LNCaP clone FGC (cell line): Measurements from ENCODE around the gene ZC3HAV1L.

ENCODE experiments used
- DNase-seq: peaks from one replicate; pipeline ENCODE4 v3.0.0-alpha.2; 2011; ENCODE audit warnings: low read depth
- H3K4me3 ChIP-seq: 2 replicates; pipeline ENCODE4 v1.5.1; 2011; ENCODE audit warnings: mild to moderate bottlenecking, low read depth, low read length, control low read depth
- TF ChIP-seq, protein P1 (sequence below): IDR thresholded peaks from 2 replicates; pipeline ENCODE4 v1.5.1; 2012; ENCODE audit warnings: mild to moderate bottlenecking; ENCODE audit not compliant: control insufficient read depth, insufficient read depth; ENCODE audit errors: extremely low read depth

Gene ZC3HAV1L

DNA sequence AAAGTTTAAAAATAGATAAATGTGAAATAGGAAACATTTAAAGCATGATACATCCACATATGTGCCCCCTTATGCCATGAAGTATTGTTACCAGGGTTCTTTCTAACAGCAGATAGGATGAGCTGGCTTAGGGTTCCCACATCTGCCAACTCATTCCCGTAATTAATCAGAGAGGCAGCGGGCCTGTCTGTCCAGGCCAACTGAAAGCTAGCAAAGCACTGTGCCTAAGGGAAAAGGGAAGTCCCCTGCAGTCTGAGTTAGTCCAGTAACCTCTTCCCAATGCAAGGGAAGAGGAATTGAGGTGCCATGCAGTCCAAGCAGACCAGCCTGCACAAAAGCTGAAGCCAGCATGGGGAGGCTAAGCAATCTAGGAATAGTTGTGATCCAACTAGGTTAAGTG lies 18.3 kb upstream of the ZC3HAV1L start:
- DNase-seq: no peak
- TF ChIP-seq, protein P1, sequence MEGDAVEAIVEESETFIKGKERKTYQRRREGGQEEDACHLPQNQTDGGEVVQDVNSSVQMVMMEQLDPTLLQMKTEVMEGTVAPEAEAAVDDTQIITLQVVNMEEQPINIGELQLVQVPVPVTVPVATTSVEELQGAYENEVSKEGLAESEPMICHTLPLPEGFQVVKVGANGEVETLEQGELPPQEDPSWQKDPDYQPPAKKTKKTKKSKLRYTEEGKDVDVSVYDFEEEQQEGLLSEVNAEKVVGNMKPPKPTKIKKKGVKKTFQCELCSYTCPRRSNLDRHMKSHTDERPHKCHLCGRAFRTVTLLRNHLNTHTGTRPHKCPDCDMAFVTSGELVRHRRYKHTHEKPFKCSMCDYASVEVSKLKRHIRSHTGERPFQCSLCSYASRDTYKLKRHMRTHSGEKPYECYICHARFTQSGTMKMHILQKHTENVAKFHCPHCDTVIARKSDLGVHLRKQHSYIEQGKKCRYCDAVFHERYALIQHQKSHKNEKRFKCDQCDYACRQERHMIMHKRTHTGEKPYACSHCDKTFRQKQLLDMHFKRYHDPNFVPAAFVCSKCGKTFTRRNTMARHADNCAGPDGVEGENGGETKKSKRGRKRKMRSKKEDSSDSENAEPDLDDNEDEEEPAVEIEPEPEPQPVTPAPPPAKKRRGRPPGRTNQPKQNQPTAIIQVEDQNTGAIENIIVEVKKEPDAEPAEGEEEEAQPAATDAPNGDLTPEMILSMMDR: no peak
- no peak overlapping the region for H3K4me3 ChIP-seq

DNA sequence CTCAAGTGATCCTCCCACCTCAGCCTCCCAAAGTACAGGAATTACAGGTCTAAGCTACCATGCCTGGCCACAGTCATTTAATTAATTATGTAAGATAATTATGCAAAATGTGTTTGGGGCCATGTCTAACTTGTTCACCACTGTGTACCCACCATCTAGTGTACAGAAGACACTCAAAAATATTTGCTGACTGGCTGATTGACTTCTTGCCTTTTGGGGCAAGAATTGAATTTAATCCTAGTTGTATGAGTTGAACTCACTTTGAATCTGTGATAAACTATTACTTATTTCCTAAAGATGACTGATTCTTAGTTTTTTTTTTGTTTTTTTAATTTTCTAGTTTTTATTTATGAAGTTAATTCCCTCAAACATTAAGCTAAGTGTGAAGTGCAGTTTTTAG lies 15.8 kb upstream of the ZC3HAV1L start:
- no peak for DNase-seq
- TF ChIP-seq, protein P1: no peak
- H3K4me3 ChIP-seq: no peak overlapping the region

DNA sequence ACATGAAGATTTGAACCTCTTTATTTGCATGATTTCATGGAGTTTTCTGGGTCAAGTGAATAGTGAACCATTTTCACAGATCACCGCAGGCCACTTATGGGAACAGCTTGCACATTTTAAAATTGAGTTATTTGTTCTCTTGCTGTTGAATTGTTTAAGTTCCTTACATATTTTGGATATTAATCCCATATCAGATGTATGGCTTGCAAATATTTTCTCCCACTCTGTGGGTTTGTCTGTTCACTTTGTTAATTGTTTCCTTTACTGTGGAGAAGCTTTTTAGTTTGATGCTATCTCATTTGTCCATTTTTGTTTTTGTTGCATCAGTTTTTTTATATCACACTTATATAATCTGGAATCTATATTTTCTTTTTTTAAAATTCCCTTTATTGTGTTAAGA lies 14.1 kb upstream of the ZC3HAV1L start:
- no peak for DNase-seq
- no peak overlapping the region for H3K4me3 ChIP-seq
- TF ChIP-seq, protein P1: no peak

DNA sequence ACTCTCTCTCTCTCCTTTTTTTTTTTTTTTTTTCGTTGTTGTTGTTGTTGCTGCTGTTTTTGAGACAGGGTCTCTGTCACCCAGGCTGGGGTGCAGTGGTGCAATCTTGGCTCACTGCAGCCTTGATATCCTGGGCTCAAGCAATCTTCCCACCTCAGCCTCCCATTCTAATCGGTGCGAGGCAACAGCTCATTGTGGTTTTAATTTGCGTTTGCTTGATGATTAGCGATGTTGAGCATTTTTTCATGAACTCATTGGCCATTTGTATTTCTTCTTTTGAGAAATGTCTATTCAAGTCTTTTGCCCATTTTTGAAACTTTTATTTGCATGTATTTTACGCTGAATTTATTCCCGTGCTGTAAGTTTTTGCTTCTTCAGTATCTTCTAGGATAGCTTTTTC lies 13.3 kb upstream of the ZC3HAV1L start:
- DNase-seq: no peak
- H3K4me3 ChIP-seq: no peak overlapping the region
- TF ChIP-seq, protein P1: no peak

DNA sequence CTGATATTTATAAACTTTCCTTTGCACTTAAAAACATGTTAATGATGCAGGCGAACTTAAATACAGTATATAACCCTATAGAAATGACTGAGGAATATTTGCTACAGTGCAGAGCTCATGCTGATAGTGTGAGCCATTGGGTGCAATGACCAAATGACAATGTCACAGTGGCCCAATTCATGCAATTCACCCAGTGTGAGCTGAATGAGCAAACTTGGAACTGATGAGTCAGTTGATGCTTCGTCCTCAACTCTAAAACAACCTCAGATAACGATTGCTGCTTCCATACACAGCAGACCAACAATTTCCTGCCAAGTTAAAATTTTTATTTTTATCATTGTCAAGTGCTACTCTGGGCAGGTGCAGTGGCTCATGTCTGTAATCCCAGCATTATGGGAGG lies 12.1 kb upstream of the ZC3HAV1L start:
- DNase-seq: no peak
- no peak overlapping the region for H3K4me3 ChIP-seq
- TF ChIP-seq, protein P1: no peak

DNA sequence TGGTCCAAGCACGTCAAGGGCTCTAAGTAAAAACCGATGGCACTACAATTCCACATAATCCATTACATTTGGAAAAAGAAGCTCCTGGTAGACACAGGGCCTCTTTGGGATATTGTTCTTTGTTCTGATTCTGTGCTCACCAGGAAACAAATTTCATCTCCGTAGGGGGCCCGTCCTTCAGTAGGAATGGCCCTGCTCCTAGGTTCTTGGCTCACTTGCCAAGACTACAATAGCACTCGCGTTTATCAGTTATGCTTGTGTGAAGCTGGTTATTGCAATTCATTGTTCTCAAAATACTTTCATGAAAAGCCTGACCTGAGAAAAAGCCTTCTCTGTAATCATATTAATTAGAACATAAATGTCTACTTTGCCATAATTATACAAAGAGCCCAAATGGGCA lies 10.3 kb upstream of the ZC3HAV1L start:
- no peak for DNase-seq
- H3K4me3 ChIP-seq: no peak overlapping the region
- TF ChIP-seq, protein P1: no peak

DNA sequence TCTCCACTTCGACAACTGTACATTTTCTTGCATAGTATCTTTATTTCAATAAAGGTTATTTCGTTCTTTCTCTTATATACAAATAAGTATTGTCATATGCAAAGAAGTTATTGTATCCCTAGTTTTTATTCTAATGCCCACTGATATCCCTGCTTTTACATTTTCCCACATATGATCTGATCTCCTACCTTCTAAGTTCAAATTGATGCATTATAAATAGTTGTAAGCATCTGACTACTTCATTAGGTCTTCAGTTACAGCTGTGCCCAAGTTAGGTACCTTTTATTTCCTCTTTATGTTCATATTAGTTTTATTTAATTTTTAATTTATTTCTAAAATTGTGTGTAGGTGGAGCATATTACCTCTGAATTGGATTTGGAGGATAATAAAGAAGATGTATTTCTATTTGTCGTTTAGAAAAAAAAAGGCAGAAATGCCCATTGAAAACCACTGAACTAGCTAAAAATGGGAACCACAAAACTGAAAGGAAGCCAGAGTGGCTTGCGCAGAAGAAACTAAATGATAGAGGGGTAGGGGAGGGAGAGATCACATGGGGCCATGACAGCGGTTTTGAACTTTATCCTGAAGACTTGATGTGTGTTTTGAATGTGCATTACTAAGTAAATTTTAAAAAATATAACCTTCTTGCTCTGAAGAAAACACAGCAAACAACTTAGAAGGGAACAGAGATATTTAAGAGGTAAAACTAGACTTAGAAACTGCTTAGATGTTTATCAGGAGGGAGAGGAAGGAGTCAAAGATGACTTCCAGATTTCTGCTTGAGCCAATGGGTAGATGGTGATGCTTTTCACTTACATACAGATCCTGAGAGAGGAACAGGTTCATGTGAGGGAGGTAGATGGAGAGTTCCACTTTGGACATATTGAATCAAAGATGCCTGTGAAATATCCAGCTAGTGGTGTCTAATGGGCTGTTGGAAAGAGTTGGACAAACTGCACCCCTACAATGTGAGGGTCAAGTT lies 9.3 kb upstream of the ZC3HAV1L start:
- no peak overlapping the region for H3K4me3 ChIP-seq
- DNase-seq: no peak
- TF ChIP-seq, protein P1: no peak
